Smooth muscle cell (in vitro differentiated cells): ENCODE data around the gene TIGIT. TPM values are rescaled to one million over a fixed set of nuclear protein-coding genes. Genes with fewer than 3 reads are reported as not detected.

ENCODE experiments used
- DNase-seq: peaks from one replicate; lab custom pipeline; 2025; ENCODE audit not compliant: unreplicated experiment; lab: John Stamatoyannopoulos, UW
- H2AFZ ChIP-seq: fragments of 200-600 bp; sonication (generic); 2 replicates; pipeline ENCODE4 v1.6.0; 2016; ENCODE audit warnings: antibody characterized with exemption, low read depth, mild to moderate bottlenecking
- H3F3A ChIP-seq: fragments of 200-600 bp; sonication (generic); 2 replicates; pipeline ENCODE4 v1.6.0; 2017; ENCODE audit warnings: antibody characterized with exemption, low read depth
- H3K27ac ChIP-seq: fragments of 200-600 bp; sonication (generic); 2 replicates; pipeline ENCODE4 v1.5.1; 2016; ENCODE audit warnings: low read depth, mild to moderate bottlenecking
- H3K27me3 ChIP-seq: fragments of 200-600 bp; sonication (generic); 2 replicates; pipeline ENCODE4 v1.6.1; 2016; ENCODE audit warnings: low read depth, mild to moderate bottlenecking
- H3K36me3 ChIP-seq: fragments of 200-600 bp; sonication (generic); 2 replicates; pipeline ENCODE4 v1.5.1; 2016; ENCODE audit warnings: low read depth
- H3K4me1 ChIP-seq: fragments of 200-600 bp; sonication (generic); 2 replicates; pipeline ENCODE4 v1.5.1; 2016; ENCODE audit warnings: low read depth
- H3K4me2 ChIP-seq: fragments of 200-600 bp; sonication (generic); 2 replicates; pipeline ENCODE4 v1.6.0; 2016; ENCODE audit warnings: mild to moderate bottlenecking
- H3K4me3 ChIP-seq: fragments of 200-600 bp; sonication (generic); 2 replicates; pipeline ENCODE4 v1.5.1; 2016; ENCODE audit warnings: mild to moderate bottlenecking
- H3K79me2 ChIP-seq: fragments of 200-600 bp; sonication (generic); 2 replicates; pipeline ENCODE4 v1.6.0; 2016; ENCODE audit warnings: low read depth, mild to moderate bottlenecking
- H3K9ac ChIP-seq: fragments of 200-600 bp; sonication (generic); 2 replicates; pipeline ENCODE4 v1.6.0; 2016; ENCODE audit warnings: low read depth
- H3K9me3 ChIP-seq: fragments of 200-600 bp; sonication (generic); replicated peaks from 2 replicates; pipeline ENCODE4 v1.5.1; 2016; ENCODE audit warnings: low read depth
- H4K20me1 ChIP-seq: fragments of 200-600 bp; sonication (generic); 2 replicates; pipeline ENCODE4 v1.6.0; 2016; ENCODE audit warnings: low read depth
- WGBS: methylation state at CpG from one replicate; pipeline ENCODE4 v1.1.7; 2016; ENCODE audit warnings: low lambda C conversion rate; 5-methylcytosine and 5-hydroxymethylcytosine counted together
- polyA plus RNA-seq: library from polyadenylated mRNA; unstranded; fragments of >200 nt; fragmentation: Nextera tagmentation; extraction: Ambion mirVana; gene quantifications from 2 replicates; pipeline ENCODE4 v1.2.1, GENCODE V29; 2016
- total RNA-seq: library from RNA; depleted of rRNA; stranded (reverse); fragments of >200 nt; gene quantifications from 2 replicates; pipeline ENCODE4 v1.2.3, GENCODE V29; 2014
- TF ChIP-seq, protein P1 (sequence below): fragments of 200-600 bp; sonication (generic); IDR thresholded peaks from 2 replicates; pipeline ENCODE4 v1.5.1; 2017; ENCODE audit warnings: borderline replicate concordance, mild to moderate bottlenecking, antibody characterized with exemption; ENCODE audit not compliant: insufficient read depth, poor library complexity, severe bottlenecking

The TIGIT gene
- total and polyA plus RNA-seq, 2 experiments from 2014 or later = not detected

DNA sequence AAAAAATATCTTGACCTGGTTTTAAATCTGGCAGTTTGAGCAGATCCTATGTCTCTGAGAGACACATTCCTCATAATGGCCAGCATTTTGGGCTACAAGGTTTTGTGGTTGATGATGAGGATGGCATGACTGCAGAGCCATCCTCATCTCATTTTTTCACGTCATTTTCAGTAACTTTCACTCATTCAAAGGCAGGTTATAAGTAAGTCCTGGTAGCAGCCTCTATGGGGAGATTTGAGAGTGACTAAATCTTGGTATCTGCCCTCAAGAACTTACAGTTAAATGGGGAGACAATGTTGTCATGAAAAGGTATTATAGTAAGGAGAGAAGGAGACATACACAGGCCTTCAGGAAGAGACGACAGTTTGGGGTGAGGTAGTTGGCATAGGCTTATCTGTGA lies 14.5 kb downstream of the TIGIT start:
- WGBS = 86% methylated on average over 2 of the region's 2 CpGs
- TF ChIP-seq, protein P1, sequence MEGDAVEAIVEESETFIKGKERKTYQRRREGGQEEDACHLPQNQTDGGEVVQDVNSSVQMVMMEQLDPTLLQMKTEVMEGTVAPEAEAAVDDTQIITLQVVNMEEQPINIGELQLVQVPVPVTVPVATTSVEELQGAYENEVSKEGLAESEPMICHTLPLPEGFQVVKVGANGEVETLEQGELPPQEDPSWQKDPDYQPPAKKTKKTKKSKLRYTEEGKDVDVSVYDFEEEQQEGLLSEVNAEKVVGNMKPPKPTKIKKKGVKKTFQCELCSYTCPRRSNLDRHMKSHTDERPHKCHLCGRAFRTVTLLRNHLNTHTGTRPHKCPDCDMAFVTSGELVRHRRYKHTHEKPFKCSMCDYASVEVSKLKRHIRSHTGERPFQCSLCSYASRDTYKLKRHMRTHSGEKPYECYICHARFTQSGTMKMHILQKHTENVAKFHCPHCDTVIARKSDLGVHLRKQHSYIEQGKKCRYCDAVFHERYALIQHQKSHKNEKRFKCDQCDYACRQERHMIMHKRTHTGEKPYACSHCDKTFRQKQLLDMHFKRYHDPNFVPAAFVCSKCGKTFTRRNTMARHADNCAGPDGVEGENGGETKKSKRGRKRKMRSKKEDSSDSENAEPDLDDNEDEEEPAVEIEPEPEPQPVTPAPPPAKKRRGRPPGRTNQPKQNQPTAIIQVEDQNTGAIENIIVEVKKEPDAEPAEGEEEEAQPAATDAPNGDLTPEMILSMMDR = no peak

DNA sequence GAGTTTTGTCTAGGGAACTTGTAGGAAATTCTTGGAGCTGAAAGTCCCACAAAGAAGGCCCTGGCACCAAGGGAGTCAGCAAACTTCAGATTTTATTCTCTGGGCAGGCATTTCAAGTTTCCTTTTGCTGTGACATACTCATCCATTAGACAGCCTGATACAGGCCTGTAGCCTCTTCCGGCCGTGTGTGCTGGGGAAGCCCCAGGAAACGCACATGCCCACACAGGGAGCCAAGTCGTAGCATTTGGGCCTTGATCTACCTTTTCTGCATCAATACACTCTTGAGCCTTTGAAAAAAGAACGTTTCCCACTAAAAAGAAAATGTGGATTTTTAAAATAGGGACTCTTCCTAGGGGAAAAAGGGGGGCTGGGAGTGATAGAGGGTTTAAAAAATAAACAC lies 15.0 kb downstream of the TIGIT start:
- Histone ChIP-seq H4K20me1 (no peaks in the 10 kb centered on the region), H3K27ac (no peak overlapping the region), H3K4me3 (no peak overlapping the region), H3F3A (no peaks in the 10 kb centered on the region), H3K36me3 (no peaks in the 10 kb centered on the region), H3K27me3 (no peaks in the 10 kb centered on the region), H3K9me3 (no peaks in the 10 kb centered on the region), H3K4me1 (no peaks in the 10 kb centered on the region), H3K4me2 (no peak overlapping the region), H3K9ac (no peak overlapping the region), H2AFZ (no peak overlapping the region), H3K79me2 (no peaks in the 10 kb centered on the region)
- WGBS = 83% methylated on average over 5 of the region's 5 CpGs
- TF ChIP-seq, protein P1 = no peak
- no peak for DNase-seq

More for the DNA sequence above, 14.5 kb downstream of the TIGIT start:
- H3K4me2 ChIP-seq = no peak overlapping the region
- H4K20me1 ChIP-seq = no peaks in the 10 kb centered on the region
- H3K9ac ChIP-seq = no peak overlapping the region
- no peaks in the 10 kb centered on the region for H3K4me1 ChIP-seq
- H2AFZ ChIP-seq = no peak overlapping the region
- H3K27ac ChIP-seq = no peak overlapping the region
- H3K36me3 ChIP-seq = no peaks in the 10 kb centered on the region
- H3K9me3 ChIP-seq = no peaks in the 10 kb centered on the region
- no peaks in the 10 kb centered on the region for H3K27me3 ChIP-seq
- no peaks in the 10 kb centered on the region for H3F3A ChIP-seq
- no peak overlapping the region for H3K4me3 ChIP-seq
- DNase-seq = no peak
- H3K79me2 ChIP-seq = no peaks in the 10 kb centered on the region

DNA sequence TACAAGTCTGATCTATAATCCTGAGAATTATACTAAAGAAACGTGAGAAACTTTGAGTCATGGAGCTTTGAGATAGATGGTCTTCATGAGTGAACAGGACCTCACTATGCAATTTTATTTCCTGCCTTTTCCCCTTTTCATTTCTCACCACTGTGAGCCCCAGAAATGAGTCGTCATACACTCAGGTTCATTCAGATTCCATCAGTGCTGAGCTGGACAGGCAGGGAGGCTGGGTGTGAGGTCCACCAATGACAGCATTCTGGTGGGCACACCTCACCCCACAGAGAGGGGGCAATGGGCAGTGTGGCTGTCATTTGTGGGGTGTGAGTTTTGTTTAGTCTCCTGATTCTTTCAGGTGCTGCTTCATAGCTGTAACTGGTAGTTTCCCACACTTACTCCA lies 16.9 kb downstream of the TIGIT start:
- H3K36me3 ChIP-seq = no peaks in the 10 kb centered on the region
- no peaks in the 10 kb centered on the region for H3K9me3 ChIP-seq
- H3K9ac ChIP-seq = no peak overlapping the region
- TF ChIP-seq, protein P1 = no peak
- H3K27me3 ChIP-seq = no peaks in the 10 kb centered on the region
- no peak overlapping the region for H3K4me3 ChIP-seq
- 89% methylated on average over 2 of the region's 2 CpGs for WGBS
- no peaks in the 10 kb centered on the region for H3K79me2 ChIP-seq
- no peak overlapping the region for H3K4me2 ChIP-seq
- DNase-seq = no peak
- H4K20me1 ChIP-seq = no peaks in the 10 kb centered on the region
- no peaks in the 10 kb centered on the region for H3F3A ChIP-seq
- H3K27ac ChIP-seq = no peak overlapping the region
- no peak overlapping the region for H2AFZ ChIP-seq
- no peaks in the 10 kb centered on the region for H3K4me1 ChIP-seq

DNA sequence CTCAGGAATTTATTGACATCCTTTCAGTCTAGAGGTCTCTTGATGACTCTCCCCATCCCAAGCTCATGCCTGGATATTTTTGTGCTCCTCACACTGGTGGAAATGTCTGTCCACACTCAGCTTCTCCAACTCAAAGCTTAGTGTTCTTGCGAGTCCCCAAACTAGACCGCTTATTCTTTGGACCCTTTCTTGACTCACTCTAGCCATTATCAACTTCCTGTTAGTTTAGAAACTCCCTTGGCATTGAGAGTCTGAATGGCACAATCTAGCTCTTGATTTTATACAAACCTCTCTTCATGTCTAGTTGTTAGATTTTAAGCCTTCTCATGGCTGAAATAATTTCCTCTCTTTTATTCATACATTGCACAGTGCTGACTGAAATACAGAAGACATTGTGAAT lies 19.6 kb downstream of the TIGIT start:
- H3K9me3 ChIP-seq = no peaks in the 10 kb centered on the region
- H4K20me1 ChIP-seq = no peaks in the 10 kb centered on the region
- H2AFZ ChIP-seq = no peak overlapping the region
- H3F3A ChIP-seq = no peaks in the 10 kb centered on the region
- H3K79me2 ChIP-seq = no peaks in the 10 kb centered on the region
- 98% methylated on average over 2 of the region's 2 CpGs for WGBS
- H3K36me3 ChIP-seq = no peaks in the 10 kb centered on the region
- no peak for DNase-seq
- peaks cover 2% of the 10 kb centered on the region for H3K4me1 ChIP-seq
- H3K9ac ChIP-seq = no peak overlapping the region
- TF ChIP-seq, protein P1 = no peak
- H3K27ac ChIP-seq = no peak overlapping the region
- H3K4me2 ChIP-seq = no peak overlapping the region
- H3K27me3 ChIP-seq = no peaks in the 10 kb centered on the region
- H3K4me3 ChIP-seq = no peak overlapping the region
